ENCODE results near the gene APOBEC4.

APOBEC4 gene

GRCh38 chr1:183652547-183653461 lies at the start of gene APOBEC4:
Gene APOBEC4 (minus strand): TSS chr1:183653316. CDS start chr1:183648781, 4,535 bp downstream.
- no peak within 1 kb of the TSS for H3K27ac ChIP-seq
- TF ChIP-seq CTCF (conservative IDR thresholded peaks at IDR 0.05): no peak

- no peak overlapping the region for H3K27ac ChIP-seq
- no peak for TF ChIP-seq ZFX (IDR thresholded peaks at IDR 0.05)
- no peak for TF ChIP-seq CTCF (conservative IDR thresholded peaks at IDR 0.05)
Measured at GRCh38 chr1:183702813-183703198, 49.7 kb upstream of the APOBEC4 start.

GRCh38 chr1:183702087-183702812 lies 49.1 kb upstream of the APOBEC4 start:
- no peak for TF ChIP-seq CTCF (conservative IDR thresholded peaks at IDR 0.05)
- no peak for TF ChIP-seq ZFX (IDR thresholded peaks at IDR 0.05)
- H3K27ac ChIP-seq: no peak overlapping the region

- H3K27ac ChIP-seq: no peak overlapping the region
- TF ChIP-seq CTCF (conservative IDR thresholded peaks at IDR 0.05) (no peak), ZFX (IDR thresholded peaks at IDR 0.05) (no peak)
Measured at GRCh38 chr1:183699616-183700160, 46.6 kb upstream of the APOBEC4 start.

- TF ChIP-seq ZFX (IDR thresholded peaks at IDR 0.05) (no peak), CTCF (conservative IDR thresholded peaks at IDR 0.05) (no peak)
- no peak overlapping the region for H3K27ac ChIP-seq
Measured at GRCh38 chr1:183697814-183698590, 44.9 kb upstream of the APOBEC4 start.

GRCh38 chr1:183696981-183697380 lies 43.9 kb upstream of the APOBEC4 start:
- no peak overlapping the region for H3K27ac ChIP-seq
- no peak for TF ChIP-seq ZFX (IDR thresholded peaks at IDR 0.05)
- TF ChIP-seq CTCF (conservative IDR thresholded peaks at IDR 0.05): no peak

All from C4-2B (cell line).